HG03066 (cell line): ENCODE results near the gene CNN1.
A peak's percentile ranks its signal among the peaks of the same experiment; 100 is the strongest.

Experiments
- ATAC-seq: cut with Tn5 transposase; IDR thresholded peaks from one replicate; pipeline ENCODE4 v1.9.1; 2021; ENCODE audit warnings: low read depth; ENCODE audit not compliant: unreplicated experiment

CNN1 gene

DNA sequence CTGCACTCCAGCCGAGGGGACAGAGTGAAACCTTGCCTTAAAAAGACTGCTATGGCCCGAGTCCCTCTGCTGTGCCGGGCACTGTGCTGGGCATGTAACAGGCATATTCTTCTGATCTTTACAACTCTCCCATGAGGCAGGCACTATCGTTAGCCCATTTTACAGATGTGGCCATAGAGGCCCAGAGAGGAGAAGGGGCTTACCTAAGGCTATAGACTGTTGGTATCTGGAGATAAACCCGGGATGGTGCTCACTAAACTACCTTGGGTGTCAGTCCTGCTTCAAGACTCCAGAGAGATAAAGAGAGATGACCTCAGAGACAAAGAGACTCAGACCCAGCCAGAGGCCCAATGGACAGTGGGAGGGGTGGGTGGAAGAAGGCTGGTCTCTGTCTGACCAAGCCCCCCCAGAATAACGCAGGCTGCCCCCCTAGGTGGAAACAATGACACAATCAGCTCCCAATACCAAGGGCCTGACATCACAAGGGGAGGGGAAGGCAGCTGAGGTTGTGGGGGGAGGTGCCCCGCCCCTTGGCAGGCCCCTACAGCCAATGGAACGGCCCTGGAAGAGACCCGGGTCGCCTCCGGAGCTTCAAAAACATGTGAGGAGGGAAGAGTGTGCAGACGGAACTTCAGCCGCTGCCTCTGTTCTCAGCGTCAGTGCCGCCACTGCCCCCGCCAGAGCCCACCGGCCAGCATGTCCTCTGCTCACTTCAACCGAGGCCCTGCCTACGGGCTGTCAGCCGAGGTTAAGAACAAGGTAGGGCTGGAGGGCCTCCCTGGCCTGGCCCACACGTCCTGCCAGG, at the start of gene CNN1:
TSS of gene CNN1 (plus strand) at position 620 of the 805 bp plus-strand sequence. CDS start at position 697, 77 bp downstream.
- ATAC-seq, result no peak

DNA sequence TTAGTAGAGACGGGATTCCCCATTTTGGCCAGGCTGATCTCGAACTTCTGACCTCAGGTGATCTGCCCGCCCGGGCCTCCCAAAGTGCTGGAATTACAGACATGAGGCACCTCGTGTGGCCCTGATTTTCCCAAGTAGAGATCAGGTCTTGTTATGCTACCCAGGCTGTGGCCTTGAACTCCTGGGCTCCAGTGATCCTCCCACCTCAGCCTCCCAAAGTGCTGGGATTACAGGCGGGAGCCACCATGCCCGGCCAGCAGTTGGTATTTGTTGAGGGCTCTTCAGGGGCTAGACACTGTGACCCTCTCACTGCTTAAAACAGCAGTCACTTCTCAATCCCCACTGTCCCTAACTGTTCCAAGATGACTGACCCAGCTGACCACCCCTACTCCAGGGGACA, 49.3 kb upstream of the CNN1 start:
- no peak for ATAC-seq

DNA sequence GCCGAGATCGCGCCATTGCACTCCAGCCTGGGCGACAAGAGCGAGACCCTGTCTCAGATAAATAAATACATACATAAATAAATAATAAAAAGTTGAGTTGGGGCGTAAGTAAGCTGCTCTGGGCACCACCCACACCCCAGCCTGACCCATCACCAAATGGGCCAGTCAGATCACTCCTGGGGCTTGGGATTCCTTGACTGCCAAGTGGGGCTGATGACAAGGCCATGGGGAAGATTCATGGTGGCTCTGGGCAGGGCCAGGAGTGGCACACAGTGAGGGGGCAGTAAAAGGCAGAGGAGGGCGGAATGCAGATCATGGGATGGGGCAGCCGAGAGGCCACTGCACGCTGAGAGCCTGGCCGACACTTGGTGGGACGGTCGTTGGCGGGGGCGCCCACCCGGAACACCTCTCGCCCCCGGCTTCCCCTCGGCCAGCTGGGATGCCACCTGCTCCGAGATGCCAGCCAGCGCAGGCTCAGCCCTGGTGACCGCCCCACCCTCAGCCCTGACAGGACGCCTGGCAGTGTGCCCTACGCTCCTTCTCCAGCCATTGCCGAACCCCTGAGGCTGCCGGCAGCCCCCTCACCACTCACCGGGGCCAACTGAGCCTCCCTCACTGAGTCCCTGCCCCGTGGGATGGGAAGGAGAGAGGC, 43.9 kb upstream of the CNN1 start:
- ATAC-seq, result no peak

DNA sequence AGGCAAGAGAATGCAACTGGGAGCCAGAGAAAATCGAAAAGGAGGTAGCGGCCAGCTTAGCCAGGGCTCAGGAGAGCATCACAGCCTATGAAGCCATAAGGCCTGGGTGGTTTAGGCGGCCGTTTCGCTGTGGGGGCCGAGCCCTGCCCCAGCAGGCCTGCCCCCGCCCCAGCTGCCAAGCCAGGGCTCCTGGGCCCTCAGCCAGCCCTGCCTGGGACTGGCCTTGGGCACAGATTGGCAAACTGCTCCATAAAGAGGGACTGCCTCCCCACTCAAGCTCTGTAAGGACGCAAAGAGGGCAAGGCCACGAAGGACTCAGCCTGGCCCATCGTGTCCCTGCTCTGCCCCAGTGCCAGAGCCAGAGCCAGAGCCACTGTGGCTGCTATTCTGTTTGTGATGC, 43.2 kb upstream of the CNN1 start:
- ATAC-seq, result no peak

DNA sequence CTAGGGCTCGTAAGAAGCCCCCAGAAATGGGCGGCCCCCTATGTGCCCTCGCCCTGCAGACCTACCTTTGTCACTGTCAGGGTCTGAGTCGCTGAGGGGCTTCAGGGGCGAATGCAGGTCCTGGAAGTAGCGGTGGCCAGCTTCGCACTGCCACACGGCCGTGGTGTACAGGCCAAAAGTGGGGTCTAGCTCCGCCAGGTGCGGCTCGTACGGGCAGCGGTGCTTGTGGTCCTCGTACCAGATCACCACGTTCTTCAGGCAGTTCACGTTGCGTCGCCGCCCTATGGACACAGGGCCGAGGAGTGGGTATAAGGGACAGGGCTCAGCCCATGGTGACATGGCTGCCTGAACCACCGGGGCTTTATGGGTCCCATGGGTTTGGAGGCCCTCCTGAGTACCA, 42.8 kb upstream of the CNN1 start:
- ATAC-seq, result no peak

DNA sequence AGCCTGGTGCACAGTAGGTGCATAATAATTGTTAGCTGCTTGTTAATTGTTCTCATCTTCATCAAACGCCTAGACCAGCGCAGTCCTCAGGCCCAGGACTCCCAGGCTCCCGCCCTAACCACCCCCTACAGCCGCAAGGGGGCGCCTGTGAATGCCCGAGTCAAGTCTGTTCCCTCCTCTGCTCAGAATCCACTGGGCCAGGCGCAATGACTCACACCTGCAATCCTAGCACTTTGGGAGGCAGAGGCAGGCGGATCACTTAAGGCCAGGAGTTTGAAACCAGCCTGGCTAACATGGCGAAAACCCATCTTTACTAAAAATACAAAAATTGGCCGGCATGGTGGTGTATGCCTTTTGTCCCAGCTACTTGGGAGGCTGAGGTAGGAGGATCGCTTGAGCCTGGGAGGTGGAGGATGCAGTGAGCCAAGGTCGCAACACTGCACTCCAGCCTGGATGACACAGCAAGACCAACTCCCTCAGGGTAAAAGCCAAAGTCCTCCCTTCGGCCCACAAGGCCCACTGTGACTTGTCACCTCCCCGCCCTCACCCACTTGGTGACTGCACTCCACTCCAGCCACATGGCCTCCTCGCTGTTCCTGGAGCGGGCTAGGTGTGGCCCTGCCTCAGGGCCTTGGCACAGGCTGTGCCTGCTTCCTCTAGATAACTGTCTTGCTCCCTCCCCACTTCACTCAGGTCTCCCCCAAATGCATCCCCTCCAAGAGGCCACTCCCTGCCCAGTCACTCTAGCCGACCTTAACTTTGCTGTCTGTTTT, 42.1 kb upstream of the CNN1 start:
- ATAC-seq, result no peak

DNA sequence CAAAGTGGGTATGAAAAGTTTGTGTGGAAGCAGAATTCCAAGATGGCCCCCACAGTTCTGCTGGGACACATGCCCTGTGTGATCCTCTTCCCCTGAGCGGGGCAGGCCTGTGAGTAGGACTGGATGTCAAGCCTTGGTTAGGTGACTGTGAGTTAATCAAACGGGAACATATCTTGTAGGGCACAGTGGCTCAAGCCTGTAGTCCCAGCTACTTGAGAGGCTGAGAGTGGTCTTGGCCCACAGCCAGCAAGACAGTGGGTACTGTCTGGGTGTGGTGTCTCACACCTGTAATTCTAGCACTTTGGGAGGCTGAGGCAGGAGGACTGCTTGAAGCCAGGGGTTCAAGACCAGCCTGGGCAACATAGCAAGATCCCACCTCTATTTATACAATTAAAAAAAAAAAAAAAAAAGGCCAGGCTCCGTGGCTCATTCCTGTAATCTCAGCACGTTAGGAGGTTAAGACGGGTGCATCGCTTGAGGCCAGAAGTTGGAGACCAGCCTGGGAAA, 39.4 kb upstream of the CNN1 start:
- ATAC-seq, result no peak

DNA sequence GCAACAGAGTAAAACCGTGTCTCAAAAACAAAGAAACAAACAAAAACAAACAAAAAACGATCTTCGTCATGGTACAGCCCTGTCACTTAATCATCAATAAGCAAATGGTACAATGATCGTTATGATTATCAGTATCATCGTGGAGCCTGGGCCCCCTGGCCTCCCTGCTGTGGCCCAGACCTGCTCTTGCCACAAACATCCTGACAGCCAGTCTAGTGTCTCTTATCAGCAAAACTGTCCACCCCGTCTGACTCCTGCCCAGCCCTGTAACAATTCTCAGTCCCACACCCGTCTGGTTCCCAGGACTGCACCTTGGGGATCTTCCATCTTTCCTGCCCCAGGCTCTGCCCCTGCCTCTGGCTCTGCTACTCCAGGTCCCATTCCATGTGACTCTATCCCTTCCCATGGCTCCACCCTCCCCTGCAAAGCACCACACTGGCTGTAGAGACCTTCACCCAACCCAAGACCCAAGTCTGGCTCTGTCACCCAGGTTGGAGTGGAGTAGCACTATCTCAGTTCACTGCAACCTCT, 38.7 kb upstream of the CNN1 start:
- ATAC-seq, result no peak

DNA sequence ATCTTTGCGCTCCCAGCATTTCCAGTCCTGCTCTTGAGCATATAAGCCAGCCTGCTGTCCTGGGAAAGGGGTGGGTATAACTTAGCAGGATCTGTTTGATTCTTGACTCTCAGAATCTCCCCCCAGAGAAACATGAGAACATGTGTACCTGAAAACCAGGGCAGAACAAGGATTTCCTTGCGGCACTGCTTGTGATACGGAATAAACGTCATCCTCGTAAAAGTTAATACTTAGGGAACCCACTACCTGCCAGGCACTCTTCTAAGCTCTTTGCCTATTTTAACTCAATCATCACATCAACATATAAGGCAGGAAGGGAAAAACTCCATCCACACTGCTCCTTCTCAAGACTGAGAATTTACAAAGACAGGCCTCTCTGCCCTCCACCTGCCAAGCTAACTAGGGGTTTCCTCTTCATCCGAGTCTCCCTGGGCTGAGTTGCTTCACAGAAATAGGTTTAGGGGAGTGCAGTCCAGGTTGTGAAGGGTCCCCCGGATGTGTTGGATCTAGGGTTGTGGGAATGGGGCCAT, 34.1 kb upstream of the CNN1 start:
- no peak for ATAC-seq

DNA sequence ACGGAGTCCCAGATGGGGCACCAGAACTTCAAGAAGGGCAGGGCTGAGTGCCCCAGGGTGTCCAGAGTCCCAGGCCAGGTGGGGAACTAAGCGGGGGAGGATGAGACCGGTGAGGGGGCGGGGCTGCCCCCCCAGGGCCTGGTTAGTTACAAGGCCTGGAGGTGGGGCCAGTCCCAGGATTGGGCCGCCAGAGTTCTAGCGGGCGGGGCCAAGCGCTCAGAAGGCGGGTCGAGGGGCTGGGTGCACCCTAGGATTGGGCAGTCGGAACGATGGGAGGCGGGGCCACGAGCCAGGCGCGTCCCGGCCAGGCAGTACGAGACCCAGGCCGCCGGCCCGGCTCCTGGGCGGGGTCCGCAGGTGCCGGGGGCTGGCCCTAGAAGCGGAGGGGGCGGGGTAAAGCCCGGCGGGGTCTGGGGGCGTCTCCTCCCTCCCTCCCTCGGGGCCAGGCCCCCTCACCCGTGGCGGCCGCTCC, 33.6 kb upstream of the CNN1 start:
- ATAC-seq, result peak; percentile 89

DNA sequence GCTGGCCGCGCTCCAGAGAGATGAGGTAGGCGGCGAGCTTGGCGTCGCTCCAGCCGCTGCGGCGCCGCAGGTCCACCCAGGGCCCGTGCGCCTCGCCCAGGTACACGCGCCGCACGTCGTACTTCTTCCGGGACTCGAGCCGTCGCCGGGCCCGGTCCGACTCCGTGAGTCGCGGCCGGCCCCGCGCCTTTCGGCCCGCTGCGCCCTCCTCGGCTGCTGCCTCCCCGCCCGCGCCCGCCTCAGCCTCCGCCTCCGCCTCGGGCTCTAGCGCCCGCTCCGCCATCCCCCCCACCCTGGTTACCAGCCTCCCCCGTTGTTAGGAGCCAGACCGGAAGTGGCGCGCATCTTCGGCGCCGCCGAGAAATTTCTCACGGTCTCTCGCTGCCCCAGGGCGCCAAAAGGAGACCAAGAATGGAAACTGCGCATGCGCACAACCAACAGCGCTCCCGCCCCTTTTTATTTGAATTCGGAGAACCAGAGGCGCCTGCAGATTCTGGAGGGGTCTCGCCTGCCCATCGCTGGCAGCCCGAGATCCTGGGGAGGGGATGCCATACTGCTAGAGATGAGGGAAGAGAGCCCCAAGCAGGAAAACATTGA, 33.0 kb upstream of the CNN1 start, which contains the start of gene ZNF653:
TSS of gene ZNF653 (minus strand) at position 336 of the 597 bp plus-strand sequence. CDS start at position 283, 53 bp downstream.
- peak; percentile 52 for ATAC-seq

DNA sequence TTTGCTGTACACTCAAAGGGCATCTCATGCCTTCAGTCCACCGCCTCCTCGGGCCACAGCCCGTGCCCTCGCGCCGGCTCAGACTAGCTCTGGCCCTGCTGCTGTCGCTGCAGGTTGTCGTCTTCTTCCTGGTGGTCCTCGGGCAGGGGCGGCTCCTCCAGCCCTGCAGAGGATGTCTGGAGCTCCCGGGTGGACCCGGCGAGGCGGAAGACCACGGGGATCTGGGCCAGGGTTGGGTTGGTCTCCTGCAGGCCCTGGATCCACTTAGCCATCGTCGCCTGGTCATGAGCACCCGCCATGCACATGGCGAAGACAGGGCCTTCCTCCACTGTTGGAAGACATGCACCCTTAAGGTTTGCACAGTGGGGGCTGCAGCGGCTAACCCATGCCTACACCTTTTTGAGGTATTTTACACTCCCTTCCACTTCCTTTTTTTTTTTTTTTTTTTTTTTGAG, 32.5 kb upstream of the CNN1 start:
- ATAC-seq, result peak; percentile 24

DNA sequence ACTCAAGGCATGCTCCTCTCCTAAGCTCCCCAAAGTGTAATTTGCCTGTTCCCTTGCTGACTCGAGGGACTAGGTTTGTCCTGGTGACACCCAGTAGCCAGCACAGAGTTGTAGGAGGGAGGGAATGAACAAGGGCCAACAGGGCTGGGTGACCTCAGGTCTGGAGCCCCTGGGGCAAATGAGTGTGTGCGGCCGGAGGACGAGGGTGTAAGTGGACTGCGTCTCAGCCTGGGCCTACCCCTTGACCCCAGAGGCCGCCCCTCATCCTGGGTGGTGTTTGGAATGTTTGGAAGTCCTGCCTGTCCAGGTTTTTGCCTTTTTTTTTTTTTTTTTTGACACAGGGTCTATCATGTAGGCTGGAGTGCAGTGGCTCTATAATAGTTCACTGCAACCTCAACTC, 31.7 kb upstream of the CNN1 start:
- ATAC-seq, result no peak

DNA sequence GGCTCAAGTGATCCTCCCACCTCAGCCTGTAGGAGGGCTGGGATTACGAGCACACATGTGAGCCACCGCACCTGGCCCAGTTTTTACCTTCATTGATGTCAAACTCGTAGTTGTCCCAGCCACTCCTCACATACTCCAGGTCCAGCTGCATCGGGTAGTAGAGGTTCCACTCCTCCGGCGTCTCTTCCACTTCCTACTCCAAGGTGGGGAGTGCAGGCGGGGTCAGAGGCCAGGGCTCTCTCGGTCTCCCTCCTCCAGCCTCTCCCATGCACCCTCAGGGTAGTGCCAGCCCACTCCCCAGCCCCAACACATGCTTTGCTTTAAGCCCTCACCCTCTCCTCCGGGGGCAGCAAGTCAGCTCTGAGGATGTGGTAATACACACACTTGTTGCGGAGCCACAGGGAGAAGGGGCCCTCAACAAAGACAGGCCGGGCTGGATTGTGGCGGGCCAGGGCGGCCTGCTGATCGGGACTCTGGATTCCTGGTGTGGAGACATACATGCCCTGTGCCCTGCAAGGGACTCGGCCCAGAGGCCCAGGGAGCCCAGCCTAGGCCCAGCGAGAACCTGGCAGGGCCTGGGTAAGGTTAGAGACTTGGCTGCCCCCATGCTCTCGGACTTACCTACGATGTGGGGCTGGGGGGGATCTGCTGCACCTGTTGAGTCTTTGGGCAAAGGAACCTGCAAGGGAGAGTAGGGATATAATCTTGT, 31.1 kb upstream of the CNN1 start:
- no peak for ATAC-seq

DNA sequence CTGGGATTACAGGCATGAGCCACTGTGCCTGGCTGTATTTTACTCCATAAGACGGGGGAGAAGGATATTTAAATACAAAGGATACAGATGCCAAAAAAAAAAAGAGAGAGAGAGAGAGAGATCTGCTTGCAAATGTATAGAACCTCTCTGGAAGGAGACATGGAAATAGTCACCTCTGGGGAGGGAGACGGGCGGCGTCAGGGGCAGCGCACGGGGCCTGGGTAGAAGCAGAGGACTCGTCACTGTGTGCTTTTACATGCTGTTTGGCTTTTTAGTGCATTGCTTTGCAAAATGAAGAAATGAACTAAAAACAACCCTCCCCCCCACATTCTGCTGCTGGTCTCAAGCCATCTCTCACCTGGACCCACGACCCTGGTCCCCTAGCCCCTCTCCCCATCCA, 28.2 kb upstream of the CNN1 start:
- no peak for ATAC-seq

DNA sequence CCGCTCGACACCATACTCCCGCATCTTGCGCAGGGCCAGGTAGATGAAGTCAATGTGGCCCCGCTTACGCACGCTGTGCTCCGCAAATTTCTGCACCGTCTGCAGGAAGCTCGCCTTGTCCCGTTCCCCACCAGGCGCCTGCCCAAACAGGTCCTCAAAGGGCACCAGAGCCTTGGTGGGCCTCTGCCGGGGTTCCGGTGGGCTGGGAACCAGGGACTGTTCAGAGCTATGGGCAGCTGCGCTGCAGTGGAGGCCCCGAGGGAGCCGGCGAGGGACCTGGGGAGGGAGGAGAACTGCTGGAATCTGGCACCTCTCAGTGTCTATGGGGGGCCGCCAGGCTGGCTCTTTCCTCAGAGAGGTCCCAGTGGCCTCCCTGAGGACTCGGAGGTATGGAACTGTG, 24.7 kb upstream of the CNN1 start:
- ATAC-seq, result no peak

DNA sequence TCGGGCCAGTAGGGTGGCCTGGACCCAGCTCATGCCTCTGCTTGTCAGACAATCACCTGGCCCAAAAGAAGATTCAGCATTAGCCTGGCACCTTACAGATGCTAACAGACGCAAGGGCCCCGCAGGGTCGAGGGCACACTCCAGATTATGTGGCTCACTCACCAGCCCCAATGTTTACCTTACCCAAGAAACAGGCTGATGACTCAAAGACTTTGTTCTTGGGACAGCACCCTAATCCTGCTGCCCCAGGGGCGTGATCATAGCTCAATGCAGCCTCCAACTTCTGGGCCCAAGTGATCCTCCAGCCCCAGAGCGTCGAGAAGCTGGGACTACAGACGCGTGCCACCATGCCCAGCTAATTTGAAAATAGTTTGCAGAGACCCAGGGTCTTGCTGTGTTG, 19.5 kb upstream of the CNN1 start:
- ATAC-seq, result no peak

DNA sequence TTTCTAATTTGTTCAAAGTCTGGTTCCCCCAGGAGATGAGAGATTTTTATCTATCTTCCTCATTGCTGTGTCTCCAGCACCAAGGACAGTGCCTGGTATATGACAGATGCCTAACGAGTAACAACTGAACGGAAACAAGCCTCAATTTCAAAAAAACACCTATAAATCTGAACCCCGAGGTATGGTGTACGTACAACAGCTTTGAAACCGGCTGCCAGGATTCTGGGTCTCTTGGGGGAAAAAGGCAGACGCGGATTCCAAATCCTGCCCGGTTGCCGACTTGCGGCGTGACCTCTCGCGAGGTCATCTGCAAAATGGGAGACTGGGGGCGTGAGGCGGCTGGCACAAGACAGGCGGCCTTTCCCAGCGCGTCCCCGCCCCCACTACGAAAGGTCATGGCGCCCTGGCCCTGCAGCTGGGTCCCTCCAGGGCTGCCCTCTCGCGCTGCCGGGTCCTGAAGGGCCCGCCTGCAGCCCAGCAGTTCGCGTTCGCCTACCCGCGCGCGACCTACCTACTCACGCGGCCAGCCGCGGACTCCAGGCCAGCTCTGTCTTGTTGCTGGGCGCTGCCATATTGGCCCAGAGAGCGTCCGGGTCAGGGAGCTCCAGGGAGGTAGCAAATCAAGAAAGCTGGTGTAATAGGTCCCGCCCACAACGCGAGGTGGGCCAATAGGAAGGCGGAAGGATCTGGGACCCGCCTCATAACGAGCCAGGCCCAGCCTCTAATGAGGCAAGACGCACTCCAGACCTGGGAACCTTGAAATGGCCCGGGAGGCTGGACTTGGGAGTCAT, 9.9 kb upstream of the CNN1 start, which contains the start of gene ECSIT:
TSS of gene ECSIT (minus strand) at position 584 of the 791 bp plus-strand sequence. CDS start 9,964 bp downstream, outside the sequence.
- peak; percentile 95 for ATAC-seq
